RCC 7860 (cell line): ENCODE results near the gene ETV1.
A peak's percentile ranks its signal among the peaks of the same experiment; 100 is the strongest.

ENCODE experiments used
- DNase-seq: peaks from one replicate; pipeline ENCODE4 v3.0.0-alpha.2; 2015; ENCODE audit warnings: low spot score
- FAIRE-seq: peaks from 2 replicates; lab custom pipeline; 2012; peaks lifted over from hg19 to GRCh38; lab: Jason Lieb, UNC

The ETV1 gene

DNA sequence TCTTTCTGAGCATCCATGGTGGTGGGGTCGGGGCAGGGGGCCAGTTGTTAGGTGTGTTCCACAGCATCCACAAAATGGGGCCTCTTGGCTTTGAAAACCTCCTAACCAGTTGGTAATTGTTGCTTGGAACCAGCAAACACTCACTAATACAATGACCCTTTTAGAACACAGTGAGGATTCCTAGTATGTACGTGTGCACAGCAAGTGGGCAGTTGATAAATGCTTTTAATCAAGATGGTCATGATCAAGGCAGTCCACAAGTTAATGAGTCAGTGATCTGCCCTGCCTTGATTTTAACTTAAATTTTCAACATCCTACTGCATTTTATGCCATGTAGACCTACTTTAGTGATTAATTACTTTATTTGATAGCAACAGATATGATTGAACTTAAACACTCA, 103.1 kb downstream of the ETV1 start:
- DNase-seq (no peak), FAIRE-seq (no peak)

DNA sequence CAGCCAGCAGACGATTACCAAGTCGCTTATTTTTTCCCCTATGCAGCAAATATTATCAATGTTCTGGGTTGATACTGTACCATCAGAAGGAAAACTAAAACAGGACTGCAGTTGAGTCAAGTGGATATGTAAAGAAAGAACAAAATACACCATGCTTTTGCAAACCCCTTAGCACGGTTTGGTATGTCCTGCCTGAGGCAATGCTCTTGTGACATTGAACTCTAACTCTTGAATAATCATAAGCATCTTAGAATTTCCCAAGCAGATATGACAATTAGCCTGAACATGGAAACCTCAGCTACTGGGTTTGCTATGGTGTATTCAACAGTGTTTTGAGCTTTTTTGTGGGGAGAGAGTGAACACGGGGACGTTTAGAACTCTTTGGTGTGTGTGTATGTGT, 107.4 kb downstream of the ETV1 start:
- no peak for DNase-seq
- FAIRE-seq, result no peak

DNA sequence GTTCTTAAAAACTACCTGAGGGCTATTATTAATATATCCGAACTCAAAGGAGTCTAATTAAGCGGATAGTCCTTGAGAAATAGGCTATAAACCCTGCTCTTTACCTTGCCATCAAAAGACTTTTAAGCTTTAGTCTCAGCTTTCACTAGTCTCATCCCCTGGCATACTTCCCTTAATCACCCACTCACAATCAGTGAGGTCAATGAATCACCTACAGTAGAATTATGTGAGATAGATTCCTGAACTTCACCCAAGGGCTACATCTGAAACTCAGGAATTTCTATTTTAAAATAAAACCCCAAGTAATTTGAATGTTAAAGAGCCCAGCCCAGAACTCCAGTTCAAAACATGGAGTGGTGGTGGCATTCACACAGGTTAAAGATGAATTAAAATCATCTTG, 108.7 kb downstream of the ETV1 start:
- FAIRE-seq (peak; percentile 45), DNase-seq (peak; percentile 34)

DNA sequence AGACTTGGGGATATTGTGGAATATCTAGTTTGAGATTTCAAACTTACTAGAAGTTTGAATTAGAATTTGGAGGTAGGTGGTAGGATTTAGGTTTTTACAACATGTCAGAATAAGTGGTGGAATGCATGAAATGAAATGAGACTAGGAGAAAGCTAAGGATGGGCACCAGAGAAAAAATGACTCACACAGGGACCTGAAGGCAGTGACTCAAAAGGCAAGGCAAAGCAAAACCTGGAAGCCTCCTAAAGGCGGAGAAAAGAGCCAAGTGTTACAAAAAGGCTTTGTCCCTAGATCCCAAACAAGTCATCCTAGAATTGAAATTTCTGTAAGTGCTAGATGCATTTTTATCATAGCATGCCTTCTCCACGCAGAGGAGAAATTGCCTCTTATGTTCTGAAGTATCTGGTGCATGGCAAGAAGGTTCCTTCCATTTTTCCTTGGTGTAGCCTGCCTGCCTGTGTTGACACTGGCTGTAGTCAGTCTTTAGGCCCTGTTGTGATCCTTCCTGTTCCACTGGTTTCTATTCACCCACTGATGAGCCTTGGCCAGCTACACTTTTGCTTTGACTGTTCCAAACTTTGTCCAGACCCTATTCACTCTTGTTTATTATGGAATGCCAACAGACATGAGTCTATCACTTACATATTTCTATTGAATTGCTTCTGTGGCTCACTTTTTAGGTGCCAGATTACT, 109.3 kb downstream of the ETV1 start:
- FAIRE-seq (peak; percentile 39), DNase-seq (peak; percentile 29)

DNA sequence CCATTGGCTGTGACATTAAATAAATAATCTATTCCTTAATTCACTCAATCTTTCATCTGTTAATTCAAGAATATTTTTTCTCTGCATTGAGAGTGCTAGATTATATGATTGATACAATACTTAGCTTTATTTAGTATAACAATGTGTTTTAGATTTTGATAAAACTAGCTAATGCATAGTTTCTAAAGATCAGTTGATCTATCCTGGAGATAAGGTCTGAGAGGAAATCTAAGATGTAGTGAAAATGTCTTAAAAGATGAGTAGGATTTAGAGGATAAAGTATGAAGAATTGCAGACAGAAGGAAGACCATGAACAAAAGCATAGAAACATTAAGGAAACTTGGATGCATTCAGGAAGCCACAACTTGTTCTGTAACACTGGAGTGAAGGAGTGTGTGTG, 110.3 kb downstream of the ETV1 start:
- no peak for DNase-seq
- FAIRE-seq, result no peak

DNA sequence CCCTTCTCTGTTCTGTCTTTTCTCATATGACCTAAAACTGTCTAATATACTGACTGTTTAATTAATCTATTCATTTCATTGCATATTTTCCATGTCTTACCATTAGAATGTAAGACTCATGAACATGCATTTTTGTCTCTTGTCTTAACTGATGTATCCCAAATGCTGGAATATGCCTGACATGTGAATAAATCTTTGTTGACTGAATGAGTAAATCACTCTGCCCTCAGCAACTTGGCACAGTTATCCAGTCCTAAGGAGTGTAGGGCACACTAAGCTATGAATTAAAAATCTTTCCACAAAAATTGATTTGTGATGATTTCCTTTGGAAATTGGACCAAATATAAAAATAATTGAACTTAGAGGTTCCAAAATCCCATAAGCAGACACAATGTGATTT, 111.3 kb downstream of the ETV1 start:
- FAIRE-seq, result no peak

DNA sequence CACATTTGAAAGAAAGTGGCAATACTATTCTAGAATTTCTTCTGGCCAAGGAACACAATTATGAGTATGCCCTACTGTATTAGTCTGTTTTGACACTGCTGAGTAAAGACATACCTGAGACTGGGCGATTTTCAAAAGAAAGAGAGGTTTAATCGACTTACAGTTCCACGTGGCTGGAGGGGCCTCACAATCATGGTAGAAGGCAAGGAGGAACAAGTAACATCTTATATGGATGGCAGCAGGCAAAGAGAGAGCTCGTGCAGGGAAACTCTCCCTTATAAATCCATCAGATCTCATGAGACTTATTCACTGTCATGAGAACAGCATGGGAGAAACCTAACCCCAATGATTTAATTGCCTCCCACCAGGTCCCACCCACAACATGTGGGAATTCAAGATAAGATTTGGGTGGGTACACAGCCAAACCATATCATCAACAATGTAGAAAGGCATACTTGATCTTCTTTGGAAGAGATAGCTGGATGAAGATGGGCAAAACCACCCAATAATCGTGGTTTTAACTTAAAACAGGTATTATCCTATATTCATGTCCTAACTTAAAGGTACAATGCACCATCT, 113.9 kb downstream of the ETV1 start:
- DNase-seq (no peak), FAIRE-seq (no peak)

More for the DNA sequence above, 111.3 kb downstream of the ETV1 start:
- no peak for DNase-seq

DNA sequence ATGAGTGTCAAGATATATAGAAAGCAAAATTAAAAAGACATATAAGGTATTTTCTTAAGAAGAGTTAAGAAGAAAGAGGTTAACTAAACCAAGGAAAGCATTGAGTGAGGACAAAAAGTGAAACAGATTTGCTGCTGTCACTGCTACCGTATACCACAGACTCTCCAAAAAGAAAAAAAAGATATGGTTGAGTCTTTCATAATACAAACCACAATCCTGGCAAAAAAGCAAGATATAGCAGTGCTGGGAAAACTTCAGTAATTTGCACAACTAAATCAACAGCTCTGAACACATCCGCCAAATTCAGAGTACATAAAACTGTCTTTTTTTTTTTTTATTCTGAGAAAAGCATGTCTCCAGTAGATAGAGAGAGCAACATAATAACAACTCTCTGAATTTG, 114.7 kb downstream of the ETV1 start:
- DNase-seq (no peak), FAIRE-seq (no peak)

DNA sequence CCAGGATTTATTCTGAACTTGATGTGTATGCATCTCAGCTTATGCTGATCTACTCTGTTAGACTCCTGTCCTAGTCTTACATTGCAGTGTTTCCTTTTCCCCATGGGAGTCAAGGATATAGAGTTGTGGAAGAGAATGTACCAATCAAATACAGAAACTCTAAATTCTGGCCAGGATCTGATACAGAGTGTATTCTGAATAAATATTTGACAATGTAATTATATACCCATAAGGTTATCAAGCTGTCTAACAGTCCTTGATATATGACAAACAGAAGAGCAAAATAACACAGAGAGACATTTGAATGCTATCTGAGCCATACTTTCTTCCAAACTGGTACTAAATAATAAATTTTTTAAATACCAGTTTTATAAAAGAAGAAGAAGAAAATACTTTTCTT, 116.8 kb downstream of the ETV1 start:
- DNase-seq, result no peak
- no peak for FAIRE-seq

DNA sequence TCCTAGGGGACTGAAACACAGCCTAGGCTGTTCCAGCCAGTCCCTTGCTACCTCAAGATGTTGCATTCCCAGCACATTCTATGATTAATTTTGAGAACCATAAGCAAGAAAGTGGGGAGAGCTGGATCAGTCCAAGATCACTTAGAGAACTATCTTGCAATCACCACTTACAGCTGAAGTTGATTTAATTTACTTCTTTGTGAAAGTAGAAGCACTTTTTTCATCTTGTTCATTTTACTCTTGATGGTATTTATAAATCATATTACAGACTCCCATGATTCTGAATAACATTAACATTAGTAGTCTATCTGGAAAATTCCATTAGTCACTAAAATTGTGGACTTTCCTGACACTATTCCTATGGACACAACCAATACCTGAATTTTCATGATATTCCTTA, 118.5 kb downstream of the ETV1 start:
- DNase-seq (no peak), FAIRE-seq (no peak)

DNA sequence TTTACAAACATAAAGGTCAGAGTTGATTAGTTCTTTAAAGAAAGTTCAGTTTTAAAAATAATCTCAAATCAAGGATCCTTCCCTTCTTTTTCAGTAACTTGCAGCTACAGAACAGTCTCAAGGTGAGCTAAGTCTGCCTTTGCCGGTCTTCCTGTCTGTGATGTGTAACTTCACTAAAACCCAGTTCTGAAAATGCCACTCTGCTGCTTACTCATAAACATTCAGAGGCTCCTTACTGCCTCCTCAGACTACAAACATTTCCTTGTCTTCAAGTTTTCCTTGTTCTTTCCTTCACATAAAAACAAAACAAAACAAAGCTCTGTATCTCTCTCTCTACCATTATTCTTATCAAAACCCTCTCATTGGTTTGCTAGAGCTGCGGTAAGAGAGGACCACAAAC, 128.7 kb downstream of the ETV1 start:
- FAIRE-seq (no peak), DNase-seq (no peak)

DNA sequence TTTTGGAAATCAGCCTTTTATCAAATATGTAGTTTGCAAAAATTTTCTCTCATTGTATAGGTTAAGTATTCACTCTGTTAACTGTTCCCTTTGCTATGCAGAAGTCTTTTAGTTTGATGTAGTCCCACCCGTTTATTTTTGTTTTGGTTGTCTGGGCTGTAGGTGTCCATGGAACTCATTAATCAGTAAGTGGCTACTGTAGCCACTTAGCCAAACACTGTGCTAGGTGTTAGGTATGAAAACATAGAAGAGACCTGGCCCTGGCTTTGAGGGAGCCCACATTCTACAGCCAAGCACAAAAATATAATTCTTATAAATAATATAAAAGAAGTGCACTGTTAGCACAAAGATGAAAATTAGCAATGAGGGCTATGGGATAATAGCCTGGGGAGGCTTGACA, 133.5 kb downstream of the ETV1 start:
- DNase-seq (no peak), FAIRE-seq (no peak)

DNA sequence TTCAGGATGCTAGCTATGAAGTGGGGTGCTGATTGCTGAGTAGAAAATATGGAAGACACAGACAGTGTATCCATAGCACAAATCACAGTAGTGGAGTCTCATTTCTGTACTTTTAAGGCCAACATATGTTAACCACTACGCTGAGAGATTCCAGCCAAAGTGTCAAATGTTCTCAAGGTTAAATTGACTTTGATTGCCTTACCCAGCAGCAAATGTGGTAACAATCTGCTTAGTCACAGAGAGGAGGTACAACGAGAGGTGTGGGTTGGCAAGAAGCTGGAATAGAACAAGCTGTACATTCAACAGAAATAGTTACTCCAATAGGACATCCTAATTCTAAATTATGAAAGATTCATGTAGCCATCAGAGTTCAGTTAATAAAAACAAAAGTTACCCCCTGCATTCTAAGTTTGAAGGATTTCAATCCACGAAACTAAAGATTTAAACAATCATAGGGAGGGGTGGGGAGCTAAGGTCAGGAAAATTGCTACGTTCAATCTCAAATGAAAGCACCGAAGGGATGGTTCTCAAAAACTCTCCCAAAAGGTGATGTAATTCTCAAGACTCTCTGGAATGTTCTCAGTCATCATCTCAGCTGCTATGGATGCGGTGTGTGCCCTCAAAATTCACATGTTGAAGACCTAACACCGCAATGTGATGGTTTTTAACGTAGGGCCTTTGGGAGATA, 137.0 kb downstream of the ETV1 start:
- DNase-seq (no peak), FAIRE-seq (no peak)

DNA sequence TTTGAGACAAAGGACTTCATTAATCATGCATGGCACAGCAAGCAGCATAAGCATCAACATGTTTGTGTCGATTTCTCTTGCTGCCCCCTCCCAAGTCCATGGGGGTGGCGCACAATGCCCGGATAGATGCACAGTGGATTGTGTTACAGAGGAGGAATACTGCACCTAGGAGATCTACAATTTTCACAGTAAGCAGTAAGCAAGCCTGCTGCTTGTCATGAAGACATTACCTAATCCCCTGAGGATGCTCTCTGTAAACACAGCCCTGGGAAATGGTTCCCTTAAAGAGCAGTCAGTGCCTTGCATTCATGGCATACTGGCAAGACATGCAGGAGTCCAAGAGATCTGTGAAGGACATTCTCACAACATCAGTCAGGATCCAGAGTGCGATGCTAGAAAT, 137.7 kb downstream of the ETV1 start:
- DNase-seq, result no peak
- no peak for FAIRE-seq

DNA sequence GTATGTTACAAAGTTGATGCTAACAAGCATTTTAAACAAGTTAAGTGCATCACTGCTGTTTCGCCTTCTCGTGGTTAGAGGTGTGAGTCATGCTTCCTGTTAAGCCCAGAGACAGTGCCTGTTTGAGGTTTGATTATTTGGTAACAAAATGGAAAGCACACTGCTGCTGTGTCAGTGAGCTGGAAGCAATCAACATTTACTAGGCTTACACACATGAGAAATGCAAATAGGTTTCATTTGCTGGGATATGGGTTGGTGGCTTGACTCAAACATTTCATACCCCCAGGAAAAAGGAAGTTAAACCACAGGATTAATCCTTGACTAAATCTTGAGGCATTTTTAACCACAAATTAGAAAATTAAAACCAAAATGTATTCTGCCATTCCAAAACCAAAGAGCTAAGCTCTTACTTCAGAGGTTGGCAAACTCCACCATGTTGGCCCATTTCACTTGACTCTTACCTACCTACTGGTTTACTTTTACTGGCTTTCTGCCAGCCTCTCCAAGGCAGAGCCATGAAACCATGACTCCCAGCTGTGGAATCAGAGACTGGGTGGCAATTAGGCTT, 139.2 kb downstream of the ETV1 start:
- DNase-seq (peak; percentile 92), FAIRE-seq (peak; percentile 97)

DNA sequence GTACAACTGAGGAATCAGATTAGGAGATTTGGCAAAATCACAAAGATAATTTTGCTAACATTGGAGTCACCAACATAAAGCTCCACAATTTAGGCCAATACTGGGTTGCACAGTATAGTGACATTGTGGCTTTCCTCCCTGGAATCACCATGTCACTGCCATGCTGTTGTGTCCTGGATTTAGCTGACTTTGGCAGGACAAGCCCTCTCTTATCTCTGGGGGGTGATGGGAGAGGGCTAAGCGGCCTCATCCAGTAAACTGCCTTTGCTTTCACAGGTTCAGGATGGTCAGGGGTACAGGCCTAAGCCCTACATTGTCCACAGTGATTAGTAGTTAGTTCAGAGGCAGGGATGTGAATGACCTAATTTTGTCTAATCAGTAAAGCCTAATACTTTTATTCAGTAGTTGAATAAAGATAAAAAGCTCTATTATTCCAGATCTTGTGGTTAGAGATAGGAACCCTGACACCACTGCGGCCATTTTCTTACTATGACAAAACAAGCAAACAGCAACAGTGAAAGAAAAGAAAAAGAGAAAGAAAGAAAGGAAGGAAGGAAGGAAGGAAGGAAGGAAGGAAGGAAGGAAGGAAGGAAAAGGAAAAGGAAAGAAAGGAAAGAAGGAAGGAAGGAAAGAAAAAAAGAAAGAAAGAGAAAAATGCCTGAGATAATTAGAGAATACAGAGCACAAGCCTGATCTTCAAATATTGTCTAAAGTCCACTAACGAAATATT, 140.1 kb downstream of the ETV1 start:
- DNase-seq, result no peak
- FAIRE-seq, result no peak

DNA sequence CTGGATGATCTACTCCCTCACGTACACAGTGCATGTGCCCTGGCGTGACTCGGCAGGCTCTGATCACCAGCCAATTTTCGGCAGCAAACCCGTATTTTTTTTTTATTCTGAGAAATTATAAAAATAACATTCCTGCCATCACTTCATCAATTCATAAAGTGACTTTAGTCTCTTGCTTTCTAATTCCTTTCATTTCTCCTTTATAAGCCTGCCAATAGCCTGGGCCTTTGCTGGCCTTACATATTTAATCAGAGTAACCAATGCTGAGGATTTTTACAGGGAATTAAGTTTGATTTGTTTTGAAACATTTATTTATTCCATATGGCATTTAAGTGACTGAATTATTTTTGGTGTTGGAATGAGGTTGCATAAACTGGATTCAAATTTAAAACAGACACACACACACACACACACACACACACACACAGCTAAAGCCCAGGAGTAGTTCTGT, 140.8 kb downstream of the ETV1 start:
- FAIRE-seq, result no peak
- DNase-seq, result no peak

DNA sequence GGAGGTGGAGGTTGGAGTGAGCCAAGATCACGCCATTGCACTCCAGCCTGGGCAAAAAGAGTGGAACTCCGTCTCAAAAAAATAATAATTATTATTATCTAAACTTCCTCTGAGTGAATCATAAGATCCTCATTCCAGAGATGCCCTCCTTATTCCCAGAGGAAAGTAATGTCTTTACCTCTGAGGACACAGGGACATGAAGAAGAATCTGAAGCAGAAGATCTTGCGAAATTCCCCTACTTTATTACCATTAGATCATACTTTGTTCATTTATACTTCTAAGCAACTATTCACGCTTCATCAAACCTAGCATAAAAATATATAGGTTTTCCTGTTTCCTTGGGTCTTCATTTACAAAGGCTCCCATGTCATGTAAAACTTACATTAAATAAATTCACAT, 143.1 kb downstream of the ETV1 start:
- DNase-seq (no peak), FAIRE-seq (no peak)

DNA sequence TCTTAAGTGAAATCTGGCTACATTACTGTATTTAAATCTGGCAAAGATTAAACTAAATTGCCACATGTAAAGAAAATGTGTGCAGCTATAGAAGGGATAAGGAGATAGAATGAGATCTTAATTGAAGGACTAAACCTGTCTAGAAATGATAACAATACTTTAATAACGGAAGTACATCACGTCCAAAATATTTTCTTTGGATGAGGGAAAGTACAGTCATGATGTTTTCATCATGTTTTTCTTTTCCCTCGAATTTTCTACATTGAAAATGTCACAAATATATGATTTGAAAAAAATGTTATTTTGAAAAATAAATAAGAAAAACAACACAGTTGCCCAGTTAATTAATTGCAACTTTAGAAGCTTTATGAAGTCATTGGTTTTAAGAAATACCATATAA, 143.9 kb downstream of the ETV1 start:
- FAIRE-seq (no peak), DNase-seq (no peak)

DNA sequence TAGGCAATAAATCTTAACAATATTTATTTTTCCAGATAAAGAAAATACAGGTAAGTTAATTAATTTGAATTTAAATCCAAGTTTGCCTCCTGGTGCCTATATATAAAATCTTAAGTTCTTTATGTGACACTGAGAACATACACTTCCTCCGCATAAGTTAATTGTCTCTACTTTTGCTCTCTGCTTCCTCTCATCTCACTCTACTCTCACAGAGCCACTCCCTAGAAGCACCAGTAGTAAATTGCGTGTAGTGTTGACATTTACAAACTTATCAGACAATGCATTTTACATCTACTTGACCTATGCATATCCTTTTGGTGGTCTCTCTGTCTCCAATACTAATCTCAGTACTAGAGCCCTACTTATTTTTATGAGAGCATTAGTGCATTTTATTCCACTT, 144.5 kb downstream of the ETV1 start:
- FAIRE-seq (no peak), DNase-seq (no peak)

DNA sequence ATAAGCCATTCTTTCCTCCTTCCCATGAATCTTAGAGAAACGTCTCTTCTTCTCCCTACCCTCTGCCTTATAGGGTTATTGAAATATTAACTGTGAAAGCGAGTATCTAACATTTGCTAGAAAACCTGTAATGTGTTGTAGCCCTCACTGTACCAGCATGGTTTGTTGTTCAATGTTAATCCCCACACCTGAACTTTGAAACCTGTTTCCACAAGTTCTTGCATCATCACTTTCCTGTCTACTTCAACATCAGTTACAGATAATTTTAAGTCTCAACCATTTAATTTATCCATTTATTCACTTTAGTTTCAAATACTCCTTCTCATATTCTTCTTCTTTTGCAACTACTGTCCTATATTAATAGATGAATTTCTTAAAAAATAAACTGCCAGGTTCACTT, 148.2 kb downstream of the ETV1 start:
- DNase-seq (no peak), FAIRE-seq (no peak)
